ENCODE results near the gene MRPS23. TPM values are rescaled to one million over a fixed set of nuclear protein-coding genes. Genes with fewer than 3 reads are reported as not detected.

The MRPS23 gene
- total and polyA plus RNA-seq, 2 of the 13 experiments (the other 11 are each of a cell fraction or from before 2014, with no cell fraction given), result 63.2 to 181 TPM

- TF ChIP-seq ZNF318 (CRISPR knock-in tag; IDR thresholded peaks at IDR 0.05), result no peak
- no peak for TF ChIP-seq ZNF432 (CRISPR knock-in tag; IDR thresholded peaks at IDR 0.05; ENCODE audit: borderline replicate concordance)
- TF ChIP-seq ZNF367 (CRISPR knock-in tag; IDR thresholded peaks at IDR 0.05; ENCODE audit: borderline replicate concordance), result no peak
- TF ChIP-seq SP140L (CRISPR knock-in tag; IDR thresholded peaks at IDR 0.05; ENCODE audit: borderline replicate concordance), result no peak
- no peak for TF ChIP-seq ZNF775 (CRISPR knock-in tag; IDR thresholded peaks at IDR 0.05; ENCODE audit: borderline replicate concordance)
- TF ChIP-seq E2F2 (CRISPR knock-in tag; IDR thresholded peaks at IDR 0.05; ENCODE audit: borderline replicate concordance), result no peak
- no peak for TF ChIP-seq STAT5B (CRISPR knock-in tag; IDR thresholded peaks at IDR 0.05)
- peak; percentile 21; the same call in 1 of the 2 replicates for TF ChIP-seq KLF6 (CRISPR knock-in tag; IDR thresholded peaks at IDR 0.05)
- 0 out of 2 replicates have a peak, but pooled peaks have one; percentile 25 for TF ChIP-seq THAP9 (CRISPR knock-in tag; IDR thresholded peaks at IDR 0.05; ENCODE audit: borderline replicate concordance)
- TF ChIP-seq SMARCC2 (IDR thresholded peaks at IDR 0.05), result no peak
- no peak for TF ChIP-seq TAF15 (IDR thresholded peaks at IDR 0.05; ENCODE audit: low read depth, low read length, poor library complexity, severe bottlenecking)
- TF ChIP-seq POGZ (CRISPR knock-in tag; IDR thresholded peaks at IDR 0.05), result no peak
- no peak for TF ChIP-seq SMC3 (IDR thresholded peaks at IDR 0.05; ENCODE audit: low read length)
- TF ChIP-seq KLF13 (CRISPR knock-in tag; IDR thresholded peaks at IDR 0.05), result no peak; the same call in 1 of the 2 replicates
- TF ChIP-seq U2AF1 (optimal IDR thresholded peaks at IDR 0.05; ENCODE audit: low read depth, low read length), result peak; percentile 11
- TF ChIP-seq GABPA (IDR thresholded peaks at IDR 0.05; ENCODE audit: low read depth, low read length), result no peak
- no peak for TF ChIP-seq GABPA (CRISPR knock-in tag; IDR thresholded peaks at IDR 0.05; ENCODE audit: low read depth)
- TF ChIP-seq ZNF761 (CRISPR knock-in tag; conservative IDR thresholded peaks at IDR 0.05), result no peak
These were observed 11.4 kb upstream of the MRPS23 start (continued) for GRCh38 chr17:57861000-57861789.

All from HepG2 (cell line).